Fibroblast of pulmonary artery (primary cell): ENCODE data around the gene GASK1B.

Experiments
- DNase-seq: peaks from one replicate; pipeline ENCODE4 v3.0.0-alpha.2; 2010; ENCODE audit warnings: low read depth
- H3K4me3 ChIP-seq: replicated peaks from 2 replicates; pipeline ENCODE4 v1.5.1; 2011; ENCODE audit warnings: low read depth, mild to moderate bottlenecking, control low read depth, low read length, moderate library complexity
- TF ChIP-seq, protein P1 (sequence below): IDR thresholded peaks from 2 replicates; pipeline ENCODE4 v1.5.1; 2011; ENCODE audit warnings: mild to moderate bottlenecking, control low read depth, low read length, inconsistent platforms; ENCODE audit errors: missing control alignments

The GASK1B gene

DNA sequence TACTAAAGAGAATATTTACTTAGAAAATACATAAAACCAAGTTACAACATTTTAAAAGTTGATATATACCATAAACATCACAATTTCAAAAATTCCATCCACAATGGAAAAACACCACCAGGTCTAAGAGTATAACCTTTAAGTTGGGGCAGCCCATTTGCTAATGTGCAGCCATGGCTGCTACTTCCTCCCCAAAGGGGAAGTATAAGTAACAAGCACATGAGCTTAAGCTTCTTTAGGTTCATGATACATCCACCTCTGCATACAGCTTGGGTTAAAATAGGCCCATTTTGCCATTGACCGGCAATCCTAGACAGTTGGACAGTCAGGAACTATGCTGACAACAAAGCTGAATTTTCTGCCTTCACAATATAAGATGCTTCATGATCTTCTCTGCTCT, 16.6 kb upstream of the GASK1B start:
- DNase-seq = no peak
- H3K4me3 ChIP-seq = no peak overlapping the region
- TF ChIP-seq, protein P1, sequence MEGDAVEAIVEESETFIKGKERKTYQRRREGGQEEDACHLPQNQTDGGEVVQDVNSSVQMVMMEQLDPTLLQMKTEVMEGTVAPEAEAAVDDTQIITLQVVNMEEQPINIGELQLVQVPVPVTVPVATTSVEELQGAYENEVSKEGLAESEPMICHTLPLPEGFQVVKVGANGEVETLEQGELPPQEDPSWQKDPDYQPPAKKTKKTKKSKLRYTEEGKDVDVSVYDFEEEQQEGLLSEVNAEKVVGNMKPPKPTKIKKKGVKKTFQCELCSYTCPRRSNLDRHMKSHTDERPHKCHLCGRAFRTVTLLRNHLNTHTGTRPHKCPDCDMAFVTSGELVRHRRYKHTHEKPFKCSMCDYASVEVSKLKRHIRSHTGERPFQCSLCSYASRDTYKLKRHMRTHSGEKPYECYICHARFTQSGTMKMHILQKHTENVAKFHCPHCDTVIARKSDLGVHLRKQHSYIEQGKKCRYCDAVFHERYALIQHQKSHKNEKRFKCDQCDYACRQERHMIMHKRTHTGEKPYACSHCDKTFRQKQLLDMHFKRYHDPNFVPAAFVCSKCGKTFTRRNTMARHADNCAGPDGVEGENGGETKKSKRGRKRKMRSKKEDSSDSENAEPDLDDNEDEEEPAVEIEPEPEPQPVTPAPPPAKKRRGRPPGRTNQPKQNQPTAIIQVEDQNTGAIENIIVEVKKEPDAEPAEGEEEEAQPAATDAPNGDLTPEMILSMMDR = no peak

DNA sequence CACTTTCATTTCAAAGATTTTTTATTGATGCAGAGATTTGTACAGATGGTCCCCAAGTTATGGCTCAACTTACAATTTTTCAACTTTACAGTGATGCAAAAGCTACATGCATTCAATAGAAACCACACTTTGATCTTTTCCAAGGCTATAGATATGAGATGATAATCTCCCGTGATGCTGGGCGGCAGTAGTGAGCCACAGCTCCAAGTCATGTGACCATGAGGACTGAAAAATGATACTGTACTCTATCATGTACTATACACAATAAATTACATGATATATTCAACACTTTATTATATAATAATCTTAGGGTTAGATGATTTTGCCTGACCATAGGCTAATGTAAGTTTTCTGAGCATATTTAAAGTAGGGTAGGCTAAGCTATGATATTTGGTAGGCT, 14.0 kb upstream of the GASK1B start:
- no peak overlapping the region for H3K4me3 ChIP-seq
- TF ChIP-seq, protein P1 = no peak
- DNase-seq = no peak

DNA sequence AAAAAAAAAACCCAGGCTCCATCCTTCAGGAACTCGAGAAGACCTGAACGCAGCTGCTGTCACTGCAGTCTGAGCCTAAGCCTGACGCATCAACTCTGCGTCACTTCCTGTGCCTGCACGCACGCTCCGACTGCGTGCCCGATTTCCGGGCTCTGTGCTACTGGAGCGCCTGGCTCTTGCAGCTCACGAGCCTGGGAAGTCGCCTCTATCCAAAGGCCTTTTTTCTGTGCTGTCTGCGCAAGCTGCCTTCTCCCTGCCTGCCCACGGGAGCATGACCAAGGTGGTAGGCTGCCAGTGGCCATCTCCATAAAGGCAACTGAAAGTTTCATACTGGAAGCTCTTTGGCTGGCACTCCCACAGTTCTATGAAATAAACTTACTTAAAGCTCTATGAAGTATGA, 9.9 kb upstream of the GASK1B start:
- no peak for DNase-seq
- TF ChIP-seq, protein P1 = no peak
- H3K4me3 ChIP-seq = no peak overlapping the region

DNA sequence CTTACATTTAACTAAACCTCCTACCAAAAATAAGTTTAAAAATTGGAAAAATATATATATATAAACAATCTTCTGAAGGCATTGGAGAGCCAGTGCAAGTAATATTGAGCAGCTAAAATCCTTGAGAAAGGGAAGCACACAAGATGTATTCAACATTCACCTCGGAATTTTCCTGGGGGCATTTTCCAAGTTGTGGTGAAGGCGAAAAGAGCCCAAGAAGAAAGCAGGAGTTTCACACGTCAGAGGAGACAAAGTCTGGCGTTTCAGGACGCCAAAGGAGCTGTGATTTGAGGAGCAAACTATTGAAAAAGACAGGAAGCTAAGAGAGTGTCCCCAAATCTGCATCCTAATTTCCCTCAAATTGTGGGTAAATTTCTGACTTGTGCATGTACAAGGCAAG, 9.1 kb upstream of the GASK1B start:
- TF ChIP-seq, protein P1 = no peak
- H3K4me3 ChIP-seq = no peak overlapping the region
- no peak for DNase-seq

DNA sequence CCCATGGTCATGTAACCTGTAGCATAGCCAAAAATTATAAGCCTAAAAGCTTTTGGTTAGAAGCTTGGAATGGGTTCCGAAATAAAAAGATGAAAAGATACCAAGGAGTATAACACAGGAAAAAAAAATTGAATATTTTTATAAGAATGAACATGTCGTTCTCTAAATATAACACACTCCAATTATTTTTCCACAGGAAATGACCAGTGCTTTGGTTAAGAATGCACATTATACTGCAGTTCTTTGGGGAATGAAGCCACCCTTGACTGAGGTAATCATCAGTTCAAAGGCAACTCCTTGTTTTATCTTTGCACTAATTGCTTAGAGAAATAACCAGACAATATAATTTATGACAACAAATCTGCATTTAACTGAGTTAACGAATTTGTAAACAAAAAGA, 6.6 kb upstream of the GASK1B start:
- TF ChIP-seq, protein P1 = no peak
- no peak overlapping the region for H3K4me3 ChIP-seq
- DNase-seq = no peak

DNA sequence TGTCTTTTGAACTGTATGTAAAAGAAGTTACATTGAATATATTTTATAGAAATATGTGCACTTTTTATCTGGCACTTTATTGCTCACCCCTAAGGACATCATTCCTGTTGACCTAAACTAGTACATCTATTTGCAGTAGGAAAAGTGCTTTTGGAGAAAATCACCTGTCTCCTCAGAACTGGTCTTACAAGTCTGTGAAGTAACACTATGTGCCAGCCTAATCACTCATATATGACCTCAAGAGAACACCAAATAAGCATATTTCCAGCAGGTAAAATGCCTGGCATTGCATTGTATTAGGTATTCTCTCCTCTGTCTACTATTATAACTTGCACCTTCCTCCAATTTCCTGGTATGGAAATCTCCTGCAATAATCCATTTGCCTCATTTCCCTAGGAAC, 4.0 kb upstream of the GASK1B start:
- DNase-seq = no peak
- H3K4me3 ChIP-seq = no peak overlapping the region
- TF ChIP-seq, protein P1 = no peak

DNA sequence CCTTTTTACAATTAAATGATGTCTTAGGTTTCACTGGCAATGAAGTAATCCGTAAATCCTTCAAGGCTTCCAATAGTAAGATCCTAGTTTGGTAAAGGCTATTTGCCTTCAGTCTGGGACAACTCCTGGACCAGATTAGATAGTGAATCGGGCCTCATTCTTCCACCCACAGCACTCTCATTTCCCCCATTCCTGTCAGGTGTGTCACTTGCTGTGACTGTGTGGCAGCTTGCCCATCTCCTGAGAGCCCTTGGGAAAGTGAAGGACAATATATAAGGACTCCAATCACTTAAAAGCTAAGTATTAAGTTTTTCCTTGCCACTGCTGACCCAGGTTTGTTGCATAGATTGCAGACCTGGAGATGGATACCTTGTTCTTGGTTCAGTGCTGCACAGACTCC, 3.3 kb upstream of the GASK1B start:
- no peak for DNase-seq
- TF ChIP-seq, protein P1 = no peak

More for the DNA sequence above, 3.3 kb upstream of the GASK1B start:
- H3K4me3 ChIP-seq = no peak overlapping the region
